Suppressor macrophage treated with lipopolysaccharide for 4 hours (primary cell): Measurements from ENCODE around the gene CRADD.
"Not testable (repeated sequence)": the region's sequence is repeated elsewhere in the genome, so short reads cannot be mapped to it uniquely, and the experiment has no call there.

Experiments
- DNase-seq: peaks from one replicate; pipeline ENCODE4 v3.0.0-alpha.2; 2020

Gene CRADD

GRCh38 chr12:93740751-93741150 is 63.6 kb downstream of the CRADD start:
- DNase-seq, result no peak

DNA sequence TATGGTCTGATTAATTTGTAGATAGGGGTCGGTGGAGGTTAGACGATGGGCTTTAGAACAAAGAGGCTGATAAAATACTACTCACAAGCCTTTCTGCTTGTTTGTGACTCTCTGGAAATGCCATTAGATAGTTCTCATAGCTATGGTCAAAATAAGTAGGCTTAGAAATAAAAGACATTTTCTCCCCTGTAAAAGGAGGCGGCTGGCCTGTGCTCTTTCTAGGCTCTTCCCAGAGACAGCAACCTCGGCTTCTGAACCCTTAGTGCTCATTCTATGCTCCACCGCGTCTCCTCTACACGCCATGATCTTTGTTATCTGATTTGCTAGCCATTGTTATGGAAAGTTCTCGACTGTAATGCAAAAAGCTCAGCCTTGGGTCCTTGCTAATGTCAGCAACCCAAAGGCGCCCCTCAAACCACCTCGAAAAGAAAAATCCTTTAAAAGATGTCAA is 64.5 kb downstream of the CRADD start:
- DNase-seq, result no peak

DNA sequence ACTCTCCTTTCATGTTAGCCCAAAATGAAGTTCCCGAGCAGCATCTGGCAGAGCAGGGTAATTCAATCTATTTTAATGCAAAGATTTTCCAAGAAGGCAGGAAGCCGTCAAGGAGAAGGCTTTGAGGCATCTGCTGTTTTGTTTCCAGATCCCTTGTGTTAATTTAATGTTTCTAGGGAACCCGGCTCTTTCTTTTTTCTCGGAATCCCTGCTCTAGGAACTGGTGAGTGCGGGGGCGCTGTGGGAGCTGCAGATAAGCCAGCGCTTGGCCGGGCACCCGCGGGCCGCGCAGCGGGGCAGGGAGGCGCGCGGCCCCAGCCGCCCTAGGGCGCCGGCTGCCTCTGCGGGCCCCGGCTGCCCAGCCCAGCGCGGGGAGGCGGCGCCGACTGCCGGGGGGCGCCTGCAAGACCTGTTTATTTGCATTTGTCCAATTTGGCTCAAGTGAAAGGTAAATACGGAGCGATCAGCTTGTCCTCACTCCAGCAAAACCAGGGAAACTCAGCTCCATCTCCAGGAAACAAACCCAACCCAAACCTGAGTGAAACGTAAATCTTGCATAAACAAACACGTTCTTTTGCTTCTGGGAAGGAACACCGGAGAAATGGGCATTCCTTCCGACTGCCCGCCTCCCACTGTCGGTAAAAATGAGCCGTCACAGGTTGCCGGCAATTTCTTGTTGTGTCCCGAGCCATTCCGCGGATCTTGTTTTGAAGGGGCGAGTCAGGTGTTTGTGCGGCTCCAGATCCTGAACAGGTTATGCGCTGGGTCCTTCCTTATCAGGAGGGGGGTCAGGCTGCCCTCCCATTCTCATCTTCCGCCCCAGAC is 65.1 kb downstream of the CRADD start:
- peak; percentile 69 for DNase-seq

GRCh38 chr12:93743229-93743998 is 66.2 kb downstream of the CRADD start:
- DNase-seq, result no peak

DNA sequence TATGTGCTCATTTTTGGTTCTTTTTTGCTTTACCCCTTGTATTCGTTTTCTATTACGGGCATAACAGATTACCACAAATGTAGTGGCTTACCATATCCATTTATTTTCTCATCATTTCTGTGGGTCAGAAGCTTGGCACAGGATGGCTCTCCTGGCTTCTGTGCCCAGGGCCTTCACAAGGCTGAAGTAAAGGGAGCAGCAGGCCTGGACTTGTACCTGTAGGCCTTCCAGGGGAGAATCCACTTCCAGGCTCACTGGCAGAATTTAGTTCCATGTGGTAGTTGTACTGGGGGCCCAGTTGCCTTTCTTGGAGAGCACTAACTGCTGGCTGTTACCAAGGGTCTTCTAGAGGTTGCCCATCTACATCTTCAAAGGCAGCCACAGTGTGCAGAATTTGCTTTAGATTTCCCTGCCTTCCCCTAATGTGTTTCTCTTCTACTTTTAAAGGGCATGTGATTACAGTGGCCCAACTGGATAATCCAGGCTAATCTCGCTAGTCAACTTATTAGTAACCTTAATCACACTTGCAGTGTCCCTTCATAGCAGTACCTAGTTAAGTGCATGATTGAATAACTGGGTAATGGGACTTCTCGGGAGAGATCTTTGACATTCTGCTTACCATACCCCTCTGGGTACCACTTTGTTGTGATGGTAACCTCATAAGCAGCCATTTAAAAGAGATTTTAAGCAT is 67.0 kb downstream of the CRADD start:
- no peak for DNase-seq

DNA sequence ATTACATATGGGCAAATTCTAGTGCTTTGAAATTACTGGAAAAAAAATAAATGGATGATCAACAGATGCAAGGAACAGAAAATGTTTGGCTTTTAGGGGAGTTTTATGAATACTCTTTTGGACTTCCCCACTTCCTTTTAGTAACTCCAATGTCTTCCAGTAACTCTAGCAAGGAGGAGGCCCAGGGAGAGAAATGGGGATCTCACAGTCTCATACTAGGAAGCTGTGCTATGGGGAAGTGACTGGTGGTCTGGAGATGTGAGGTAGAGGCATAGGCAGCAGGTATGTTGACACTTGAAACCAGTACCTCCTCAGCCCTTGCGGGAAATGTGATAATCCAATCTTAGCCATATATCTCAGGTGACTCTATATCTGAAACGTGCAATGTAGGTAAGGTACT is 68.1 kb downstream of the CRADD start:
- peak; percentile 78 for DNase-seq

GRCh38 chr12:93746572-93747168 is 69.5 kb downstream of the CRADD start:
- no peak for DNase-seq

GRCh38 chr12:93748672-93749383 is 71.7 kb downstream of the CRADD start:
- DNase-seq, result no peak

DNA sequence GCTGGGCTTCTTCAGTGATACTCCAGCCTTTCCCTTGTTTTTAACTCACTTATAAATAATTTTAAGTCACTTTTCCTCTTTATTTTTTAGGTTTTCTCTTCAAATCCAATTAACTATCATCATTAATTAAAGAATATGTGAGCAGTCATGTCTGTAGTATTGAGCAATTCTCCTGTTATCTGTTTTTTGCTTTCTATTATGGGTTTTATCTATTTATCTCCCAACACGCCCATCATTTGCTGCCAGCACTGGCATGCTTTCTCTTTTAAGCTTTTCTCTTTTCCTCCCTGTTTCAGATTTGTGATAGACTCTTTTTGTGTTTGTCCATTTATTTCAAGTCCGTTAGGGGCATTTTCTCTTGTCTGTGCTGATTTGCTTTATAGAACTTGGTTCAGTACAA is 72.3 kb downstream of the CRADD start:
- no peak for DNase-seq

DNA sequence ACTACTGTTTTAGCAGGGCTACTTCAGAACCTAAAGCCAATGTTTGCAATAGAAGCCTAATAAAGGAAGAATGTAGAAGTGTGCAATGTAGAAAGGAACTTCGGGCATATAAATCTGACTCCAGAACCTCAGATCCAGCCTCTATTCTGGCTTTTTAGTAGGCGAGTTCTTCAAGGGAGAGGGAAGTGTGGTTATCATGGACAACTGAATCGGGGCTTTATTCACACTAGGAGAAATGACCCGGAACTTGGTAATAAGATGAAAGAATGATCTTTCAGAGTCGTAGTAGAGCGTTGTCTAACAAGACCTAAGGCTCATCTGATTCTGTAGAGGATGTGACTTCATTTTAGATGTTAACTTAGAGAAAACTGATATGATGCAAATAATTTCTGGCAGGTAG is 72.9 kb downstream of the CRADD start:
- DNase-seq, result no peak

DNA sequence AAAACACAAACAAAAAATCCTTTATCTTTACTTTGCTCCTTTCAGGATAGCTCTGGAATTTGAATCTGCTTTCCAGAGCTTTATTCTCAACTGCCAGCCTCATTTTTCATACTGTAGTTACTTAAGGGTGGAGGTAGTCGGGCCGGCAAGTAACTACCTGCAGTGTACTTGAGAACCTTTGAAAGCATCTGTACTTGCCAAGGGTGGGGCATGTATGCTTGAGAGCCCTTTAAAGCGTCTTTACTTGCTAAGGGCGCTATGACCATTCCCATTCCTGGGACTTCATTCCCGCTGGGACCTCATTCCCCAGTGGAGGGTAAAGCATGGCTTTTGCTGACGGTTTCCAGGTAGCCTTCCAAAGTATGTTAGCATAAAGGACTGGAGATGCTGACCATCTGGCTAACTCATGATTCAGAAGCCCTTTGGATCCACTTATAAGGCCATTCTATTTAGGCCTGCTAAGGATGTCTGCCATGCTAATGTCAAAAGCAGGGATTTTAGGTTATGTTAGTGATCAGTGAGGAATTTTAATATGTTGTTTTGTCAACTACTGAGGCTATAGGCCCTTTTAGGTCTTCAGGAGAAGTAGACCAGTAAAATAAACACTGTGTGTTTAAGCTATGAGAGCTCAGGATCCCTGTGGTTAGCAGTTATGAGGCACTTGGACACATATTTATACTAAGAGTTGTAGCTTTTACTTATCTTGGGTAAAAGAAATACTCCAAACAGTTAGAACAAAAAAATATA is 74.9 kb downstream of the CRADD start:
- DNase-seq, result no peak

- DNase-seq, result no peak
These were observed 76.1 kb downstream of the CRADD start for GRCh38 chr12:93753285-93753684.

- DNase-seq, result no peak
These were observed 76.8 kb downstream of the CRADD start for GRCh38 chr12:93753838-93754429.

DNA sequence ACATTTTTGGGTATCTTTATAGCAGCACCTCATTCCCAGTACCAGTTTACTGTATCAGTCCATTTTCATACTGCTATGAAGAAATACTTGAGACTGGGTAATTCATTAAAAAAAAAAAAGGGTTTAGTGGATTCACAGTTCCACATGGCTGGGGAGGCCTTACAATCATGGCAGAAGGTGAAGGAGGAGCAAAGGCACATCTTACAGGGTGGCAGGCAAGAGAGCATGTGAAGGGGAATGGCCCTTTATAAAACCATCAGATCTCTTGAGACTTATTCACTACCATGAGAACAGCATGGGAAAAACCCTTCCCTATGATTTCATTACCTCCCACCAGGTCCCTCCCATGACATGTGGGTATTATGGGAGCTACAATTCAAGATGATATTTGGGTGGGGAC is 77.7 kb downstream of the CRADD start:
- not testable (repeated sequence) for DNase-seq

- no peak for DNase-seq
These were observed 79.1 kb downstream of the CRADD start for GRCh38 chr12:93756288-93756687.

DNA sequence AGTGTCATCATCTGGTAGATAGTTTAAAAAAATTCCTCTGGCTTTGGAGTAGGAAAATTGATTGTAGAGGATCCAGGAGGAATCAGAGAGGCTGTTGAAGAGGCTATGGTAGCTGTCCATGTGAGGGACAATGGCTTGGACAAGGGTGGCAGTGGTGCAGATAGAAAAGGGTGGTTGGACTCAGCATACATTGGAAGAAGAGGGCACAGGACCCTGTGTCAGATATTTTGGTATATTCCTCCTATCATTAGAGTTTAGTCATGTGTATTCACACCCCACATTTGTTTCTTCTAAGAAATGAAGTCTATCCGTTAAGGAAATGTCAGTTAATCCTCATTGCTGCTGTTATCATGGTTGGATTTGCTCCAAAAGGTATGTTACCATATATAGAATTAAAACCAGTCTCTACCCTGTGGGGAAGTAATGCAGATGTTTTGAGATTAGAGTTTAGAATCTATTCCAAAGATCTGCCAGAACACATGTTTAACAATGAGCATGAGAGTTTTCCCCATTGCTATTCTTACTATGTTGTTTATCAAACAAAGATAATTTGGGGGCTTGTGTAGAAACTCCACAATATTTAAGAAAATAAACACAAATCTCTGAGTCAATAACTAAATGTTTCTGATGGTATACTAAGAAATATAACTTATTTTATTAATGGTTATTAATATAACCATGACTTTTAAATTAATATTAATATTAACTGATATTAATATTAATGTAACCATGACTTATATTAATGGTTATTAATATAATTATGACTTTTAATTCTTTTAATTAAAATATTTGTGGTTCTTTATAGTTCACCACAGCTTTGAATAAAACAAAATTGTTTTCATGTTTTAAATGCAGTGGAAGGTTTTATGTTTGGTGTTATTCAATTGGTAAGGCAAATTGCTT is 80.9 kb downstream of the CRADD start:
- DNase-seq, result no peak

GRCh38 chr12:93758801-93759373 is 81.7 kb downstream of the CRADD start:
- no peak for DNase-seq

GRCh38 chr12:93759512-93760081 is 82.4 kb downstream of the CRADD start:
- no peak for DNase-seq

DNA sequence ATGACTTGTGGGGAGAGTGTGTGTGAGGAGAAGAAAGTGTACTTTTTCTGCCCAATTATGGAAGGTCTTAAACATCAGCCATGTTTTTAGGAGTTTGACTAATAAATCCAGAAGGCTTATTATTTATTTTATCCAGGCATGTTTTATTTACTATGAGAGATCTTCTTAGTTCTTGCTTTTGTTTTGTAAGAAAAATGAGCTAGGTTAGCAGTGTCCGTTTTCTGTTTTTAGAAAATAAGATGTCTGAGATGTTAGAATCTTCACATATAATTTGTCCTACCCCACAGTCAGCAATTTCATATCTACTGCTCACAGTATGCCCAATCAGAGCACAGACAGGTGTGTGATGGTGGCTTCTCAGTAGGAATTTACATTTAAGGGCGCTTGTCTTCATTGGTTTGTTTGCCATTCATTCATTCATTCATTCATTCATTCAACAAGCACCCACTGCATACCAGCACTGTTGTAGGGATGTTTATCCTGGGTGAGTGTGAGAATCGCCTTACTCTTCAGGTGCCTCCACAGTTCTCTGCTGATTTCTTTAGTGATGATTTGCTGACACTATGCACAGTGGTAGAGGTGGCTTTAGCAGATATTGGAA is 83.2 kb downstream of the CRADD start:
- no peak for DNase-seq
